HG03565 (cell line): ENCODE results near the gene SAMD8.

Experiments
- ATAC-seq: cut with Tn5 transposase; IDR thresholded peaks from one replicate; pipeline ENCODE4 v1.9.1; 2021; ENCODE audit warnings: mild to moderate bottlenecking, moderate library complexity; ENCODE audit not compliant: unreplicated experiment

Gene SAMD8

GRCh38 chr10:75111365-75111906 lies at the start of gene SAMD8:
Gene SAMD8 (plus strand): TSS chr10:75111656. CDS start chr10:75150529, 38,873 bp downstream.
- peak; percentile 79 for ATAC-seq

DNA sequence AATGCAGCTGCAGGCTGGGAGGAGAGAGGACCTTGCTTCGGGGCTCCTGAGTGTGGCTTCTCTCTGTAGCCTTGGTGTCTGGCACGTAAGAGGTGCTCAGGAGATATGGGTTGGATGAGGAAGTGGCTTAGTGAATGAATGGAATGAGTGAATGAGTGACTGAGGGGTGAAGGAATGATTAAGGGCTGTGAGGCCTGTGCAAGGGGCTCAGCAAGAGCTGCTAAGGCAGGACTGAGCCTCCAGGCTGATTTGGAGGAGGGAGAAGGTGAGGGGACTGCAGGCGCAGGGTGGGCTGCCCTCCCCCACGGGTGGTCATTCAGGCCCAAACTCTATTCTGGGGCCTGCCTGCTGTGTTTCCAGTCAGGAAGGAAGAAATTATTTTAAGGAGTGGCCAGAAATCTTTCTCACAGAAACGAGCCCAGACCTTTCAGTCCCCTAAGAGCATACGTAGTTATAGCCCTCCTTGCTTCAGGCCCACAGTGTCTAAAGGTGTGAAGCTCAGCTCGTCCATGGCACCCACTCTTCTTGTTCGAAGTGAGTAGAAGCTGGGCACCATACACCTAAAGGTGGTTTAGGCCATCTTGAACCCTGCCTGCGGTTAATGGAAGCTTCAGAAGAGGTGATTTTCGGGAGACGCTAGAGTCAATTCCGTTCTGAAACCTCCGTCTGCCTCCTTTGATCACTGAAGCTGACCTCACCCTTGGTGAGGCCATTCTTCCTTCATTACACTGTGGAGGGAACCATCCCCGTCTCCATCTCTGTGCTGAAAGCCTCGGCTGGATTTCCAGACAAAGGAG lies 49.5 kb upstream of the SAMD8 start:
- no peak for ATAC-seq

DNA sequence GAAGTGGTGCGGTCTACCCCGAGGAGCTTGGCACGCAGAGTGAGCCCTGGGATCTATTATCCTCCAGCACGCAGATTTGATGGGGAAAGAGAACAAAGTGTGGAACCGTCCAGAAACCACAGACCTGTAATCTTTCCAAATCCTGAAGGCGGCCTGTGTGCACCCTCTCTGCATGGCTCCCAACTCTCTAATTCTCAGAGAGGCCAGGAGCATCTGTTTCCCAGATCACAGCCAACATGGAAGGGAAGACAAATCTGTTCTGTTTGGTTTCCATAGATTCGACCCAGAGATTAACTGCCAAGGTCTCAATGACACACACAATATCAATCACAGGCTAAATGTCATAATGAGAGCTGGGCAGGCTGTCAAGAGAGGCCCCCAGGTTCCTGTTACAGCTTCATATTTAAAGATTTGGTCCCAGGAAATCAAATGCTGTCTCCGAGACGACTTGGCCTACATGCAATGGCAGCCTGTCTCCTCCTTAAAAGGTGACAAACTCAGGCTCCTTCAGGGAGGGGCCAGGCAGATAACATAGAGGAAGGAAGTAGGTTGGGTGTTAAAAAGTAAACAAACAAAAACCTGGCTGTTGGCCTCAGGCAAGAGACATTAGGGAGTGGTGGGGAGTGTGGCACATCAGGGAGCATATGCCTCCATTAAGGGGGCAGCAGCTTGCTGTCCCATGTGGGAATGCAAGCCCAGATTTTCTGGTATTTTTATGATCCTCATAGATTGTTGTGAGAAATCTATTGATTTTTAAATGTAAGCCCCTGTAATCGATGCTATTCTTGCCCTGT lies 48.8 kb upstream of the SAMD8 start:
- ATAC-seq: no peak

DNA sequence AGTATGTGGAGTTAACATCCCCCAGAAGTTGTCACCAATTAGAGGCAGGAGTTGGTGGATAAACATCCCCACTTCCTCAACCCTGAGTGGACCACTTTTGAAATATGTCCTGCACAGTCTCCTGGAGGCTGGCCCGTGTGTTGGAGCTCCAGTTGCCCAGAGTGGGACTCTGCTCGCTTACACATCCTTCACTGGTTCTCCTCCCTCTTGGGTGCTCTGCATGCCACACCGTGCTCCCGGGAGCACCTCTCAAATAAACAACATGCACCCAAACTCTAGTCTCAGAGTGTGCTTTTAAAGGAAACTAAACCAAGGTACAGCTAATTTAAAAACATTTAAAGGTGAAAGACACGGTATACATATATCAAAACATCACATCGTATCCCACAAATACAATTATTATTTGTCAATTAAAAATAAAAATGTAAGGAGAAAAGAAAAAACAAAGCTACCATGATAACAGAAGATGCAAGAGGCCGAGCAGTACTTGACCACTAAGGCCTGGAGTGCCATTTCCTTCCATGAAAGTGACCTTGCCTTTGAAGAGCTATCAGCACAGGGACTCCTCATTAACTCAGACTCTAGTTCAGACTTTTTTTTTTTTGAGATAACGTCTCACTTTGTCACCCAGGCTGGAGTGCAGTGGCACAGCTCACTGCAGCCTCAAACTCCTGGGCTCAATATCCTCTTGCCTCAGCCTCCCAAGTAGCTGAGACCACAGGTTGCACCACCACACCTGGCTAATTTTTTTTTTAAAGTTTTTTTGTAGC lies 47.8 kb upstream of the SAMD8 start:
- ATAC-seq: no peak

GRCh38 chr10:75065076-75065475 lies 46.4 kb upstream of the SAMD8 start:
- ATAC-seq: no peak

- ATAC-seq: no peak
Observed at GRCh38 chr10:75066271-75066670, 45.2 kb upstream of the SAMD8 start.

DNA sequence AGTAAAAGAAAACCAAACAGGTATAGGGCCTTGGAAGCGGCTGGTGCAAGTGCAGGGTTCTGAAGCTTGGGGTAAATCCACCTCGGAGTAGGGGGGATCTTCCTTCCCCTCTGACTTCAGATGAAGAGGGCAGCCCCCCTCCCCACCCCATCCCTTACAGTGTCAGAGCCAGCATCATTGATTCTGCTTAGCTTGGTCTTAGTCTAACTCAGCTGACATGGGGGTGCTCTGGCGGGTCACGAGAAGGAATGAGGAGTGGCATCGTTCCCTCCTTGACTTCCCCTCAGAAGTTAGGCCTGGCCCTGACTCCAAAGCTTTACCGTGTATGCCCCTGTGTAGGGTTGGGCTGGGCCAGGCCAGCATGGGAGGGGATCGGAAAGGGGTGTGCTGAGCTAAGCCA lies 44.2 kb upstream of the SAMD8 start:
- no peak for ATAC-seq

DNA sequence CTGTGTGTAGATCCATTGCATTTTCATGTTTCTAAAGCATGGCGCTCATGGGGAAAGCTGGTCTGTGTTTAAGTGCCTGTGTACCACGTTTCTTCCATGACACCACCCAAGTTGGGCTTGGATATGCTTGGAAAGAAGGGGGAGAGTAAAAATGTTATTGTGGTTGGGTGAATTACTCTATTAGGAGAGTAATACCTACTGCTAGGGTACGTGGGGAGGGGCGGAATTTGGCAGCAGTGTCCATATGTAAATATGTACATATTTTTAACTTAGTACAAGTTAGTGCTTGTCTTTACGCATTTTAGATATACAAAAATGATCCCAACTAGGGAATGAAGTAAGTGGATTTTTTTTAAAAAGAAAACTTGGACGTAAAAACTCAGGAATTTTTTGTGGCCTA lies 42.9 kb upstream of the SAMD8 start:
- ATAC-seq: no peak

DNA sequence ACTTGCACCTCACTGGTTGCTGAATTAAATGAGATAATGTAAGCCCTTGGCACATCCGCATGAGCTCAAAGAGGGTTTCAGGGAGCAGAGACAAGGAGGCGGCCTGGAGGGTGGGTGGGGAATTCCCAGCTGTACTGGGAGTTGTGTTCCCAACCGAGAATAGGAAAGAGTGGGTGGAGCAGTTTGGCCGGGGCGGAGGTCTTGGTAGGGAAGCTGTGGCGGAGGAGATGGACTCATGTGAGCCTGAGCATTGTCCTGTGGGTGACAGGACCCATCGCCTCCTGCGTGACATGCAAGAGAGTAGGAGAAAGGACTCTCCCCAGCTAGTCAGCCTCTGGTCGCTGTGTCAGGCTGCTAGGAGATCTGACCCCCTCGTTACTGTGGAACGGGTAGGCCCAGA lies 41.0 kb upstream of the SAMD8 start:
- ATAC-seq: no peak

- ATAC-seq: no peak
Observed at GRCh38 chr10:75070961-75071428, 40.5 kb upstream of the SAMD8 start.

- no peak for ATAC-seq
Observed at GRCh38 chr10:75071756-75072155, 39.7 kb upstream of the SAMD8 start.

GRCh38 chr10:75072727-75073126 lies 38.7 kb upstream of the SAMD8 start:
- ATAC-seq: no peak

- ATAC-seq: no peak
Observed at GRCh38 chr10:75073442-75073841, 38.0 kb upstream of the SAMD8 start.

DNA sequence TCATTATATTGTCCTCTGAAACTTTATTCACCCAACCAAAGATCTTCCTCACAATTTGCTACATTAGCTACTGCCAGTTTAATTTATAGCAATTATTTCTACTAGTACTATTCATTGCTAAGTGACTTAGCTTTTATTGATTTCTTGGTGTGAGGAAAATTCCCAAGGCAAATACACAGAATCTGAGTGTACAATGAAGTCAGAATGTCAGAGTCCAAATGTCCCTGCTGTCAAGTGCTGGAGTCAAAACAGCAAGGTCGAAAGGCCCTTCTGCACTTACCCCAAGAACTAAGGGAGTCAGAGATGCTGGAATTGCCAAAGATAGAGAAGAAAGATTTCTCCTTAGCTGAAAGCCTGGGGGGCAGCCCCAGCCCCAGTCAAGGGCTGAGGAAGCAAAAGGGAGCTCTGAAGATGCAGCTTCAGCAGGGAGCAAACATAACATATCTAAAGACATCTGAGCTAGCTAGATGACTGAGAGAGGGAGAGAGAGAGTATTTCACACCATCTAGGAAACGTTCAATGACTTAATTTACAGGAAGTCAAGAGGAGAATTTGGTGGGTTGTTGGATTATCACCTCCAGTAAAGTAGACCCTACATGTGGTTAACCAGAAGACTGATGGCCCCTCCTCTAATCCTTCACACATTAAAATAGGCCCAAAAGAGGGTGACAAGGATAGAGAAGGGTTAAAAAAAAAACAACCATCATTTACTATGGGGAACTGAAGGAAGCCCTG lies 36.6 kb upstream of the SAMD8 start:
- ATAC-seq: no peak

DNA sequence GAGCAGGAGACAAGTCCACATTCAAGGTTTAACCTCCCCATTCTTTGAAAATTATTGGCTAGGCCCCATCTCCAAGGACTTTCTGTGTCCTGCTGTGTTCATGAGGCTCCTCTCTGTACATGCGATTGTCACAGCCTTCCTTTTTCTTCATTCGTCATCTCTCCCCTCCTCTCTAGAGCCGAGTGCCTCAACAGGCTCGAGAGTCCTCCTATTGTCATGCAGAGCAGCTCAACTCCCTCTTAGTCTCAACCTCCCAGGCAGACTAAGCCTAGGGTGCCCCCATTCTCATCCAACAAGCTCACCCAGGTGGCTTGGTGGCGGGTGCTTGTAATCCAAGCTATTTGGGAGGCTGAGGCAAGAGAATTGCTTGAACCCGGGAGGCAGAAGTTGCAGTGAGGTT lies 35.1 kb upstream of the SAMD8 start:
- no peak for ATAC-seq

DNA sequence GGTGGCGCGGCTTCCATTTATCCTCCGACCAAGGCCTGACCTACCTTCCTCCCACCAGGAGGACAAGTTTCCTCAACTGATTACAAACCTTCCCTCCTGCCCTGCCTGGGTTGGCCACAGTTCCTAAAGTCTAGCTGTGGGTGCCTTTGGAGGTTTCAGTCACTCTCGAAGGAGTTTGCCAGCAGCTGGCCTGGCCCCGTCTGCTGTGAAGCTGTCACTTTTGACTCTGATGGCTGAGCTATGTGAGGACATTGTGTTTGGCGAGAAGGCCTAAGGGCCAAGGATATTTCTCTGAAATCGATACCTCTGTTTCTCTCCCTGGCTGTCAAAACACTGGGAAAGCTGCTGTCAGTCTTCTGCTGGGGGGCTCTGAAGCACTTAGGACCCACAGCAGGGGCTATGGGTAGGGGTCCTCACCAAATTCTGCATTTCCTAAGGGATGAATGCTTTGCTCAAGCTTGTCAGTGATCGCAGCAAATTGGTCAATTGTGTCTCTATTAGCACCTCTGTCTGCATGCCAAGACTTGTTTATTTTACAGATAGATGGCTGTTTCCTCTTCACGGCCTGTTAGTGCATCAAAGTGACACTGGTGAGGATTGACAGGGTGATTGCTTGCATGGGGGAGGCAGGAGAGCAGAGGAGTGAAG lies 31.9 kb upstream of the SAMD8 start:
- ATAC-seq: no peak

- ATAC-seq: no peak
Observed at GRCh38 chr10:75080554-75080953, 30.9 kb upstream of the SAMD8 start.

DNA sequence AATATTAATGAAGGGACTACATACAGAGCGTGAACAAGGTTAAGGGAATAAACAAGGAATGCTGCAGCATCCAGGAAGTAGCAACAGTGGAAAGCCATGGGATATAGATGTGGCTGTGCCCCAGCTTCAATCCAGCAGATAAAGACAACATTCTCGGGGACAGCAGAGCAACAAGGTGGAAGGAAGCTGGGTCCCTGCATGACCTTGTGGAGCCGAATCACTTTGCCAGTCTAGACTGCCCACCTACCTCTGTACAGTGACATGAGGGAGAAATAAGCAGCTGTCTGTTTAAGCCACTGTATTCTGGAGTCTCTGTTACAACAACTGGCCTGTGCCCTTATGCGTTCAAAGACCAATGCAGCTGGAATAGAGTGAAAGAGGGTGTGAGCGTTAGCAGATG lies 30.1 kb upstream of the SAMD8 start:
- ATAC-seq: no peak

DNA sequence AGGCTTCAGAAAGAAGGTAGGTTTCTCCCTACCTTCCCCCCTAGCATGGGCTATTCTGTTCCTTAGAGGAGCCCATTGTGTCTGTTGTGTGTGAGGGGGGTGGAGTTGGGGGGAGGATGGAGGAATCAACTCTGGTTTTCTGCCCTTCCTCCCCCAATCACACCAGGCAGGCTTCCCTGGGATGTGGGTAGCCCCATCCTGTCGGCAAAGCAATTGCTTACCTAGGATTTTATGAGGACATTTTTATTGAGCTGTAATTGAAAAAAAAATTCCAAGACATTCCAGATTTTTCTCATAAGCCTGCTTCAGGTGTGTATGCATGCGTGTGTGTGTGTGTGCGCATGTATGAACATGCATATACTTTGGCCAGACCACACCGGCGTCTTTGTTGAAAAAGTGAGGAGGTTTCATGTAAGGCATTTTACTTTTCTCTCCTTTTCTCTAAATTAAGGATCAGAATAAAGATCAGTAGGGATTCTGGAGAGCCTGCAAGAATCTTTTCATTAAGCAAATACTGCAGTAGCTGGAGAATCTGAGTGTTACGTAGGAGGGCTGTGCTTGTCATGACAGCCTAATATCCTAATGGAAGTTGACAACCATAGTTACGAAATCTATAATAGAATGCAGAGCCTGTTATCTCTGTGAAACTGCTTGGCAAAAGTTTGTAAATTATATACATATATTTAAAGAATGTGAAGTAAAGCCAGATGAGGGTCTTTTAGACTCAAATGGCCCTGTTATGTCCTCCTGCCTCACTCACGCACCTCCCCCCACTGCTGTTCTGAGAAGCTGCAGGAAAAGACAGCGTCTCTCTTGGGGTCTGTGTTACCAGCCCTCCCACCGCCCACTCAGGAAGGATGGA lies 27.3 kb upstream of the SAMD8 start:
- ATAC-seq: no peak
